Left ventricle myocardium inferior (tissue), 1 donor: ENCODE data around the gene RET. TPM values are rescaled to one million over a fixed set of nuclear protein-coding genes. Genes with fewer than 3 reads are reported as not detected.

Source experiments
- DNase-seq: peaks from one replicate; pipeline ENCODE4 v3.0.0-alpha.2; 2020
- H3K27ac ChIP-seq: fragments of 200-600 bp; replicated peaks from 2 replicates; pipeline ENCODE4 v1.8.0; 2021
- H3K27me3 ChIP-seq: fragments of 200-600 bp; 2 replicates; pipeline ENCODE4 v1.8.0; 2021; ENCODE audit warnings: low read depth
- H3K36me3 ChIP-seq: fragments of 200-600 bp; 2 replicates; pipeline ENCODE4 v1.8.0; 2021
- H3K4me1 ChIP-seq: fragments of 200-600 bp; 2 replicates; pipeline ENCODE4 v1.8.0; 2021
- H3K4me3 ChIP-seq: fragments of 200-600 bp; 2 replicates; pipeline ENCODE4 v1.8.0; 2021; ENCODE audit warnings: mild to moderate bottlenecking, moderate library complexity
- H3K9me3 ChIP-seq: fragments of 200-600 bp; replicated peaks from 2 replicates; pipeline ENCODE4 v1.8.0; 2021
- intact Hi-C: fragments of 100-400 bp; cut with micrococcal nuclease; formaldehyde crosslinking; loops from one replicate; pipeline ENCODE4 v1.11.0; 2022
- total RNA-seq: library from RNA; stranded (reverse); fragmentation: NEBNext Ultra II Directional; extraction: Animal tissue kit (Norgen Biotek cat#: 25700); gene quantifications from one replicate; pipeline ENCODE4 v1.2.1, GENCODE V29; 2021
- TF ChIP-seq, protein P1 (sequence below): fragments of 200-600 bp; IDR thresholded peaks from 2 replicates; pipeline ENCODE4 v1.8.0; 2021; ENCODE audit warnings: antibody characterized with exemption, mild to moderate bottlenecking, borderline replicate concordance
- donor health status: DM: no; HTN: yes; CAD: no; lungs with severe emphysema.

The RET gene
- total RNA-seq, 1 donor from 2014 or later: 0.60 TPM

DNA sequence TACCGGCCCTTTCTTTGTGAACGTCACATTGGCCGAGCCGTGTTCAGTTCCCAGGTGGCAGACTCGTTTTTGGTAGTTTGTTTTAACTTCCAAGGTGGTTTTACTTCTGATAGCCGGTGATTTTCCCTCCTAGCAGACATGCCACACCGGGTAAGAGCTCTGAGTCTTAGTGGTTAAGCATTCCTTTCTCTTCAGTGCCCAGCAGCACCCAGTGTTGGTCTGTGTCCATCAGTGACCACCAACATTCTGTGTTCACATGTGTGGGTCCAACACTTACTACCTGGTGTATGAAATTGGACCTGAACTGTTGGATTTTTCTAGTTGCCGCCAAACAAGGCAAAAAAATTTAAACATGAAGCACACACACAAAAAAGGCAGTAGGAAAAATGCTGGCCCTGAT is 51.5 kb downstream of the RET start:
- DNase-seq: no peak
- H3K4me1 ChIP-seq: no peaks in the 10 kb centered on the region
- TF ChIP-seq, protein P1, sequence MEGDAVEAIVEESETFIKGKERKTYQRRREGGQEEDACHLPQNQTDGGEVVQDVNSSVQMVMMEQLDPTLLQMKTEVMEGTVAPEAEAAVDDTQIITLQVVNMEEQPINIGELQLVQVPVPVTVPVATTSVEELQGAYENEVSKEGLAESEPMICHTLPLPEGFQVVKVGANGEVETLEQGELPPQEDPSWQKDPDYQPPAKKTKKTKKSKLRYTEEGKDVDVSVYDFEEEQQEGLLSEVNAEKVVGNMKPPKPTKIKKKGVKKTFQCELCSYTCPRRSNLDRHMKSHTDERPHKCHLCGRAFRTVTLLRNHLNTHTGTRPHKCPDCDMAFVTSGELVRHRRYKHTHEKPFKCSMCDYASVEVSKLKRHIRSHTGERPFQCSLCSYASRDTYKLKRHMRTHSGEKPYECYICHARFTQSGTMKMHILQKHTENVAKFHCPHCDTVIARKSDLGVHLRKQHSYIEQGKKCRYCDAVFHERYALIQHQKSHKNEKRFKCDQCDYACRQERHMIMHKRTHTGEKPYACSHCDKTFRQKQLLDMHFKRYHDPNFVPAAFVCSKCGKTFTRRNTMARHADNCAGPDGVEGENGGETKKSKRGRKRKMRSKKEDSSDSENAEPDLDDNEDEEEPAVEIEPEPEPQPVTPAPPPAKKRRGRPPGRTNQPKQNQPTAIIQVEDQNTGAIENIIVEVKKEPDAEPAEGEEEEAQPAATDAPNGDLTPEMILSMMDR: no peak

DNA sequence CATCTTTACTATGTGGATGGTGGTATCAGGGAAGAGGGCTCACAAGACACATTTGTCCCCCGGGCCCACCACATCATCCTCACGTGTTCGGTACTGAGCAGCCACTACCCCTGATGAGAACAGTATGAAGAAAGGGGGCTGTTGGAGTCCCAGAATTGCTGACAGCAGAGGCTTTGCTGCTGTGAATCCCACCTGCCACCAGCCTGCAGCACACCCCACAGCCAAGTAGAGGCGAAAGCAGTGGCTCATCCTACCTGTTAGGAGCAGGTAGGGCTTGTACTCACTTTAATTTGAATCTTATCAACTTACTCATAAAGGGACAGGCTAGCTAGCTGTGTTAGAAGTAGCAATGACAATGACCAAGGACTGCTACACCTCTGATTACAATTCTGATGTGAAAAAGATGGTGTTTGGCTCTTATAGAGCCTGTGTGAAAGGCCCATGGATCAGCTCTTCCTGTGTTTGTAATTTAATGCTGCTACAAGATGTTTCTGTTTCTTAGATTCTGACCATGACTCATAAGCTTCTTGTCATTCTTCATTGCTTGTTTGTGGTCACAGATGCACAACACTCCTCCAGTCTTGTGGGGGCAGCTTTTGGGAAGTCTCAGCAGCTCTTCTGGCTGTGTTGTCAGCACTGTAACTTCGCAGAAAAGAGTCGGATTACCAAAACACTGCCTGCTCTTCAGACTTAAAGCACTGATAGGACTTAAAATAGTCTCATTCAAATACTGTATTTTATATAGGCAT is 52.3 kb downstream of the RET start:
- Histone ChIP-seq H3K27ac (no peak overlapping the region), H3K27me3 (peaks cover 4% of the 10 kb centered on the region), H3K36me3 (no peaks in the 10 kb centered on the region), H3K9me3 (no peaks in the 10 kb centered on the region), H3K4me1 (no peaks in the 10 kb centered on the region), H3K4me3 (no peak overlapping the region)
- intact Hi-C loops: no loop called here
- TF ChIP-seq, protein P1: no peak
- DNase-seq: no peak

More for the DNA sequence above, 51.5 kb downstream of the RET start:
- Histone ChIP-seq H3K36me3 (no peaks in the 10 kb centered on the region), H3K9me3 (no peaks in the 10 kb centered on the region), H3K4me3 (no peak overlapping the region), H3K27ac (no peak overlapping the region), H3K27me3 (peaks cover 4% of the 10 kb centered on the region)
- intact Hi-C loops: no loop called here

DNA sequence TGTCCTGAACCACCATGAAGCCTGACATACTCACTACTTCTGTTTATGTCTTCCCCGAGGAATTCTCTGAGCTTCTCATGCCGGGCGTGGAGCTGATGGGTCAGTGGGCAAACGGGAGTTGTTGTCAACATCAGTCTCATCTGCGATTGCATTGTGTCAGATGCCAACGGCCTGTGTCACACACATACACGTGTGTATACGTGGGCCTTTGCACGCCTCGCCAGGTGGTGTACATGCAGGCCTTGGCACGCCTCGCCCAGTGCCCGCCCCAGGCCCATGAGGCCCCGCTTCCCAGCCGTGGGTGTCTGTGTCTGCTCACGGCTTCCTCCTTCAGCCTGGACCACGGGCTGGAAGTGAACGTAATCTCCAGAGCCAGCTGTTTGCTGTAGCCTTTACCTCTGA is 53.9 kb downstream of the RET start:
- TF ChIP-seq, protein P1: no peak
- no peak for DNase-seq
- H3K4me3 ChIP-seq: no peak overlapping the region

DNA sequence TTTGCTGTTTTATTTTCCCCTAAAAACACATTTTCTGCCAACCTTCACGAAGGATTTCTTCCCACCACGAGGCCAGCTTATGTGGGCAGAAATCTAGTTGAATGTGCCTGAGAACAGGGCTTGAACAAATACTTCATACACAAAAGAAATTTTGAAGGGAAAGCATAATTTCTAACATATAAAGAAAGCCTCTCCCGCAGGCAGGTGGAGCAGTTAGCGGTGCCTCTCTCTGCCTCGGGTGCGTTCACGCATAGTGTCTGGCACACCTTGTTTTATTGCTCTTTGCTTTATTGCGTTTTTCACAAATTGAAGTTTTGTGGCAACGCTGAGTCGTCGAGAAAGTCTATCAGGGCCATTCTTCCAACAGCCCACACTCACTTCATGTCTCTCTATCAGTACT is 54.4 kb downstream of the RET start:
- H3K4me1 ChIP-seq: no peaks in the 10 kb centered on the region
- DNase-seq: no peak
- intact Hi-C loops: no loop called here
- no peak overlapping the region for H3K4me3 ChIP-seq
- H3K36me3 ChIP-seq: no peaks in the 10 kb centered on the region
- H3K27me3 ChIP-seq: no peaks in the 10 kb centered on the region
- H3K9me3 ChIP-seq: no peaks in the 10 kb centered on the region
- TF ChIP-seq, protein P1: no peak
- no peak overlapping the region for H3K27ac ChIP-seq

More for the DNA sequence above, 53.9 kb downstream of the RET start:
- H3K27me3 ChIP-seq: peaks cover 4% of the 10 kb centered on the region
- H3K4me1 ChIP-seq: no peaks in the 10 kb centered on the region
- intact Hi-C loops: no loop called here
- no peaks in the 10 kb centered on the region for H3K9me3 ChIP-seq
- H3K27ac ChIP-seq: no peak overlapping the region
- H3K36me3 ChIP-seq: no peaks in the 10 kb centered on the region

DNA sequence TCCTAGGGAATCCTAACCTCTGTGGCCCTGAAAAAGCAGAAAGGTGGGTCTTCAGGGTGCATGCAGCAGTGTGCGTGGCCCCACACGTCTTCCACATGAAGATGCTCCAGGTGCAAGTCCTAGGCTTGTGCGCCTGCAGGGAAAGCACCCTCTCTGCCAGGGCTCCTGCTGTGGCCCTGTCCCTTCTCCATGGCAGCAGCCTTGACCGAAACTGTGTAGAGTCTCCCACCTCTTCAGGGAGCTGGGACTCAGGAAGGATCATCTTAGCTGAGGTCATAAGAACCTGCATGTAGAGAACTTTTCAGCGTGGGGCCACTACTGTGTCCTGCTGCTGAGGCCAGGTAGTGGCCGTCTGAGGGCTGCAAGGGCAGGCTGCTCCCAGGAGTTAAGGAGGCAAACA is 55.0 kb downstream of the RET start:
- H3K9me3 ChIP-seq: no peaks in the 10 kb centered on the region
- TF ChIP-seq, protein P1: no peak
- H3K27me3 ChIP-seq: no peaks in the 10 kb centered on the region
- DNase-seq: no peak
- intact Hi-C loops: no loop called here
- H3K4me1 ChIP-seq: peaks cover 3% of the 10 kb centered on the region
- no peaks in the 10 kb centered on the region for H3K36me3 ChIP-seq
- no peak overlapping the region for H3K27ac ChIP-seq
- H3K4me3 ChIP-seq: no peak overlapping the region
